ENCODE measurements around the gene NFX1.

NFX1 gene

GRCh38 chr9:33375238-33375840 lies 85.0 kb downstream of the NFX1 start:
- peak; percentile 30; the same call in 2 of the 3 replicates for ATAC-seq
- no peak for TF ChIP-seq TSHZ2 (CRISPR knock-in tag; IDR thresholded peaks at IDR 0.05)
- no peak for TF ChIP-seq OSR1 (CRISPR knock-in tag; IDR thresholded peaks at IDR 0.05)
- TF ChIP-seq CREB5 (CRISPR knock-in tag; IDR thresholded peaks at IDR 0.05; ENCODE audit: low read depth), result no peak
- TF ChIP-seq BACH2 (CRISPR knock-in tag; IDR thresholded peaks at IDR 0.05; ENCODE audit: borderline replicate concordance), result no peak
- no peak for TF ChIP-seq ISL1 (CRISPR knock-in tag; IDR thresholded peaks at IDR 0.05)

- no peak for TF ChIP-seq TCF4 (CRISPR knock-in tag; IDR thresholded peaks at IDR 0.05; ENCODE audit: borderline replicate concordance)
- no peak for TF ChIP-seq ZNF8 (CRISPR knock-in tag; IDR thresholded peaks at IDR 0.05)
- TF ChIP-seq CSRNP3 (CRISPR knock-in tag; IDR thresholded peaks at IDR 0.05), result no peak
- TF ChIP-seq ZFP30 (CRISPR knock-in tag; IDR thresholded peaks at IDR 0.05), result no peak
- no peak for TF ChIP-seq ISL1 (CRISPR knock-in tag; IDR thresholded peaks at IDR 0.05)
- TF ChIP-seq ZC3H10 (CRISPR knock-in tag; IDR thresholded peaks at IDR 0.05), result no peak
- TF ChIP-seq ZFP3 (CRISPR knock-in tag; IDR thresholded peaks at IDR 0.05), result no peak
- TF ChIP-seq CREB5 (CRISPR knock-in tag; IDR thresholded peaks at IDR 0.05; ENCODE audit: low read depth), result no peak
- no peak for TF ChIP-seq PPARA (CRISPR knock-in tag; IDR thresholded peaks at IDR 0.05; ENCODE audit: borderline replicate concordance)
- no peak for TF ChIP-seq OSR1 (CRISPR knock-in tag; IDR thresholded peaks at IDR 0.05)
- TF ChIP-seq ESRRG (CRISPR knock-in tag; IDR thresholded peaks at IDR 0.05), result no peak
- no peak for TF ChIP-seq BACH2 (CRISPR knock-in tag; IDR thresholded peaks at IDR 0.05; ENCODE audit: borderline replicate concordance)
- TF ChIP-seq PATZ1 (CRISPR knock-in tag; IDR thresholded peaks at IDR 0.05; ENCODE audit: borderline replicate concordance), result no peak
- no peak for ATAC-seq
Measured at GRCh38 chr9:33375841-33376321, 85.6 kb downstream of the NFX1 start.

GRCh38 chr9:33377089-33377715 lies 86.9 kb downstream of the NFX1 start:
- no peak for ATAC-seq

More at GRCh38 chr9:33377089-33377715, 86.9 kb downstream of the NFX1 start:
- TF ChIP-seq TOX (CRISPR knock-in tag; IDR thresholded peaks at IDR 0.05; ENCODE audit: borderline replicate concordance), result no peak
- no peak for TF ChIP-seq TSHZ2 (CRISPR knock-in tag; IDR thresholded peaks at IDR 0.05)
- TF ChIP-seq PATZ1 (CRISPR knock-in tag; IDR thresholded peaks at IDR 0.05; ENCODE audit: borderline replicate concordance), result no peak
- TF ChIP-seq RARB (CRISPR knock-in tag; IDR thresholded peaks at IDR 0.05), result no peak
- TF ChIP-seq ZNF70 (CRISPR knock-in tag; IDR thresholded peaks at IDR 0.05), result no peak
- no peak for TF ChIP-seq ZFP3 (CRISPR knock-in tag; IDR thresholded peaks at IDR 0.05)
- TF ChIP-seq POU6F1 (CRISPR knock-in tag; IDR thresholded peaks at IDR 0.05; ENCODE audit: borderline replicate concordance, low read depth), result no peak
- TF ChIP-seq GLIS3 (CRISPR knock-in tag; IDR thresholded peaks at IDR 0.05), result no peak

Measured in SK-N-SH treated with all-trans-retinoic acid at 6 μM for 48 hours (cell line).